ENCODE data around the gene CLASP1. TPM values are rescaled to one million over a fixed set of nuclear protein-coding genes. Genes with fewer than 3 reads are reported as not detected.
A peak's percentile ranks its signal among the peaks of the same experiment; 100 is the strongest.

Gene CLASP1
- total and polyA plus RNA-seq, 2 experiments from 2014 or later = 16.6 to 56.3 TPM

DNA sequence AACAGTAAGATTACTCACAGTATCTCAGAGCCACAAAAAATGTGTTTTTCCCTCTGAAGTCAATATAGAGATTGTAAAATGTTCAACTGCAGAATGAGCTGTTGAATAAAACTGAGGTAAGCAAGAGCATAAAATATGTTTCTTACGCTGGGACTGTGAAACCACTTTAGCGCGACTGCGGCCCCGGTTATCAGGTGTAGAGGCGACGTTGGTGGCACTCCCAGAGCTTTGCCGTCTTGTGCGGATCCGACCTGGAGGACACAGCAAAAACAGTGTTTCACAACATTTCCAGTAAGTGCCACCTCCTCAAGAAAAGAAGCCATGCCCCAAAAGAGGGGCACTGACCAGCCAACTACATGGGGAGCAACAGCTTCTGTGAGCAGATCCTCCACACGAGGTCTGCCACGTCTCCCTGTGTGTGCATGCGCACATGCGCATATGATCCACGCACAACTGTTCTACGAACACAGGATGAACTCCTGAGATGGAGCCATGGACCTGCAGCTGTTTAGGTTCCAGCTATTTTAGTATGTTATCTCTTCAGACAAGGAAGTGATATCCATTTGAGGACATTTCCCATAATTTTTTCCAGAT, 219.2 kb downstream of the CLASP1 start:
- TF ChIP-seq EZH2 (IDR thresholded peaks at IDR 0.05; ENCODE audit: low read depth, unreplicated experiment) = no peak
- TF ChIP-seq, protein P1, sequence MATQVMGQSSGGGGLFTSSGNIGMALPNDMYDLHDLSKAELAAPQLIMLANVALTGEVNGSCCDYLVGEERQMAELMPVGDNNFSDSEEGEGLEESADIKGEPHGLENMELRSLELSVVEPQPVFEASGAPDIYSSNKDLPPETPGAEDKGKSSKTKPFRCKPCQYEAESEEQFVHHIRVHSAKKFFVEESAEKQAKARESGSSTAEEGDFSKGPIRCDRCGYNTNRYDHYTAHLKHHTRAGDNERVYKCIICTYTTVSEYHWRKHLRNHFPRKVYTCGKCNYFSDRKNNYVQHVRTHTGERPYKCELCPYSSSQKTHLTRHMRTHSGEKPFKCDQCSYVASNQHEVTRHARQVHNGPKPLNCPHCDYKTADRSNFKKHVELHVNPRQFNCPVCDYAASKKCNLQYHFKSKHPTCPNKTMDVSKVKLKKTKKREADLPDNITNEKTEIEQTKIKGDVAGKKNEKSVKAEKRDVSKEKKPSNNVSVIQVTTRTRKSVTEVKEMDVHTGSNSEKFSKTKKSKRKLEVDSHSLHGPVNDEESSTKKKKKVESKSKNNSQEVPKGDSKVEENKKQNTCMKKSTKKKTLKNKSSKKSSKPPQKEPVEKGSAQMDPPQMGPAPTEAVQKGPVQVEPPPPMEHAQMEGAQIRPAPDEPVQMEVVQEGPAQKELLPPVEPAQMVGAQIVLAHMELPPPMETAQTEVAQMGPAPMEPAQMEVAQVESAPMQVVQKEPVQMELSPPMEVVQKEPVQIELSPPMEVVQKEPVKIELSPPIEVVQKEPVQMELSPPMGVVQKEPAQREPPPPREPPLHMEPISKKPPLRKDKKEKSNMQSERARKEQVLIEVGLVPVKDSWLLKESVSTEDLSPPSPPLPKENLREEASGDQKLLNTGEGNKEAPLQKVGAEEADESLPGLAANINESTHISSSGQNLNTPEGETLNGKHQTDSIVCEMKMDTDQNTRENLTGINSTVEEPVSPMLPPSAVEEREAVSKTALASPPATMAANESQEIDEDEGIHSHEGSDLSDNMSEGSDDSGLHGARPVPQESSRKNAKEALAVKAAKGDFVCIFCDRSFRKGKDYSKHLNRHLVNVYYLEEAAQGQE (IDR thresholded peaks at IDR 0.05; ENCODE audit: unreplicated experiment) = no peak
- TF ChIP-seq, protein P2, sequence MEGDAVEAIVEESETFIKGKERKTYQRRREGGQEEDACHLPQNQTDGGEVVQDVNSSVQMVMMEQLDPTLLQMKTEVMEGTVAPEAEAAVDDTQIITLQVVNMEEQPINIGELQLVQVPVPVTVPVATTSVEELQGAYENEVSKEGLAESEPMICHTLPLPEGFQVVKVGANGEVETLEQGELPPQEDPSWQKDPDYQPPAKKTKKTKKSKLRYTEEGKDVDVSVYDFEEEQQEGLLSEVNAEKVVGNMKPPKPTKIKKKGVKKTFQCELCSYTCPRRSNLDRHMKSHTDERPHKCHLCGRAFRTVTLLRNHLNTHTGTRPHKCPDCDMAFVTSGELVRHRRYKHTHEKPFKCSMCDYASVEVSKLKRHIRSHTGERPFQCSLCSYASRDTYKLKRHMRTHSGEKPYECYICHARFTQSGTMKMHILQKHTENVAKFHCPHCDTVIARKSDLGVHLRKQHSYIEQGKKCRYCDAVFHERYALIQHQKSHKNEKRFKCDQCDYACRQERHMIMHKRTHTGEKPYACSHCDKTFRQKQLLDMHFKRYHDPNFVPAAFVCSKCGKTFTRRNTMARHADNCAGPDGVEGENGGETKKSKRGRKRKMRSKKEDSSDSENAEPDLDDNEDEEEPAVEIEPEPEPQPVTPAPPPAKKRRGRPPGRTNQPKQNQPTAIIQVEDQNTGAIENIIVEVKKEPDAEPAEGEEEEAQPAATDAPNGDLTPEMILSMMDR (conservative IDR thresholded peaks at IDR 0.05; ENCODE audit: low read depth in 2 of 2) = no peak
- no peak for TF ChIP-seq STAT1 (IDR thresholded peaks at IDR 0.05; ENCODE audit: unreplicated experiment)
- no peak for TF ChIP-seq NANOG (IDR thresholded peaks at IDR 0.05; ENCODE audit: borderline replicate concordance)
- TF ChIP-seq ZNF331 (CRISPR knock-in tag; IDR thresholded peaks at IDR 0.05; ENCODE audit: low read depth) = no peak
- TF ChIP-seq ZNF114 (CRISPR knock-in tag; IDR thresholded peaks at IDR 0.05) = no peak
- no peak for TF ChIP-seq ETS1 (IDR thresholded peaks at IDR 0.05)
- TF ChIP-seq JUNB (IDR thresholded peaks at IDR 0.05; ENCODE audit: unreplicated experiment) = no peak
- TF ChIP-seq ZNF462 (CRISPR knock-in tag; IDR thresholded peaks at IDR 0.05) = no peak
- TF ChIP-seq CREB1 (CRISPR knock-in tag; IDR thresholded peaks at IDR 0.05; ENCODE audit: low read depth) = no peak
- TF ChIP-seq EZH2phosphoT487 (IDR thresholded peaks at IDR 0.05; ENCODE audit: unreplicated experiment) = no peak
- no peak for TF ChIP-seq POLR2AphosphoS5 (IDR thresholded peaks at IDR 0.05; ENCODE audit: low read depth)
- no peaks in the 10 kb centered on the region for H3K4me1 ChIP-seq (ENCODE audit: insufficient read depth)
- no peaks in the 10 kb centered on the region for H4K20me1 ChIP-seq (replicated peaks; ENCODE audit: insufficient read depth)
- H3K36me3 Mint-ChIP-seq (ENCODE audit: low read depth) = peaks cover 13% of the 10 kb centered on the region; the same call in 2 of the 3 replicates
- H3K36me3 ChIP-seq (ENCODE audit: insufficient read depth) = no peaks in the 10 kb centered on the region; the same call in 1 of the 2 replicates
- H3K4me3 Mint-ChIP-seq = no peak overlapping the region
- no peak overlapping the region for H2AFZ ChIP-seq
- ATAC-seq (no peak), DNase-seq (ENCODE audit: low spot score) (no peak)
- H3K9me2 ChIP-seq (ENCODE audit: insufficient read depth) = no peaks in the 10 kb centered on the region
- peak overlapping the region; percentile 62 for H3K27ac Mint-ChIP-seq
- H3K79me2 ChIP-seq (replicated peaks; ENCODE audit: insufficient read depth) = no peaks in the 10 kb centered on the region
- H3K27ac ChIP-seq (ENCODE audit: low read depth) = no peak overlapping the region
- H3K4me3 ChIP-seq = no peak overlapping the region
- H3K27me3 Mint-ChIP-seq (ENCODE audit: insufficient read depth, low read depth, poor library complexity) = no peaks in the 10 kb centered on the region
- no peaks in the 10 kb centered on the region for H3K9me3 Mint-ChIP-seq
- no peak overlapping the region for H3K4me2 ChIP-seq
- H3F3A ChIP-seq (replicated peaks; ENCODE audit: low read depth) = no peaks in the 10 kb centered on the region
- H3K27me3 ChIP-seq (ENCODE audit: insufficient read depth) = no peaks in the 10 kb centered on the region
- H3K4me1 Mint-ChIP-seq = no peaks in the 10 kb centered on the region; the same call in 1 of the 3 replicates
